ENCODE measurements around the gene ALOX12B. TPM values are rescaled to one million over a fixed set of nuclear protein-coding genes. Genes with fewer than 3 reads are reported as not detected.
"Not testable (repeated sequence)": the region's sequence is repeated elsewhere in the genome, so short reads cannot be mapped to it uniquely, and the experiment has no call there.

ALOX12B gene
- total and polyA plus RNA-seq, 2 of the 8 experiments (the other 6 are each of a cell fraction or from before 2014, with no cell fraction given) = 0.86 TPM; not detected in 1

- TF ChIP-seq USF2 (IDR thresholded peaks at IDR 0.05; ENCODE audit: low read length) (no peak), KDM4A (IDR thresholded peaks at IDR 0.05; ENCODE audit: low read depth, low read length, severe bottlenecking) (peak; percentile 95), SIX5 (IDR thresholded peaks at IDR 0.05; ENCODE audit: low read depth, low read length) (no peak), SP4 (IDR thresholded peaks at IDR 0.05; ENCODE audit: low read length) (0 out of 2 replicates have a peak, but pooled peaks have one; percentile 27), EZH2 (IDR thresholded peaks at IDR 0.05; ENCODE audit: low read depth, low read length, severe bottlenecking) (peak; percentile 50), RBBP5 (IDR thresholded peaks at IDR 0.05; ENCODE audit: borderline replicate concordance, low read depth, low read length) (peak; percentile 77)
Measured at GRCh38 chr17:8079291-8080207, 8.0 kb downstream of the ALOX12B start (continued).

- H3K56ac ChIP-seq (replicated peaks; ENCODE audit: insufficient read length, low read depth, low read length); H3K36me3 ChIP-seq (ENCODE audit: control insufficient read depth in 2 of 4, insufficient read depth in 4 of 4, low read length in 3 of 4); H3K23me2 ChIP-seq (ENCODE audit: low read depth, low read length); H2BK12ac ChIP-seq (ENCODE audit: low read depth, low read length); H2BK20ac ChIP-seq (ENCODE audit: low read length); DNase-seq (ENCODE audit: low read depth in 1 of 2, low spot score in 2 of 2); H3K4me3 ChIP-seq (ENCODE audit: extremely low read depth in 1 of 4, insufficient read depth in 2 of 4, low read depth in 3 of 4, low read length in 4 of 4); H4K20me1 ChIP-seq (replicated peaks in 1 of 2; ENCODE audit: control insufficient read depth in 1 of 2, insufficient read depth in 2 of 2, low read length in 2 of 2); H3K4ac ChIP-seq (replicated peaks; ENCODE audit: insufficient read length, low read depth, low read length); H3K9me3 ChIP-seq (ENCODE audit: insufficient read depth in 2 of 2, low read depth in 1 of 2, low read length in 1 of 2); H4K5ac ChIP-seq (ENCODE audit: insufficient read length, low read depth, low read length); H4K8ac ChIP-seq (ENCODE audit: extremely low read depth, insufficient read depth, low read length); H3K79me1 ChIP-seq (ENCODE audit: low read depth, low read length); H2BK5ac ChIP-seq (ENCODE audit: low read depth, low read length); H3K9ac ChIP-seq (replicated peaks in 1 of 4; ENCODE audit: extremely low read depth in 1 of 4, low read depth in 3 of 4, low read length in 3 of 4); H2AFZ ChIP-seq (ENCODE audit: low read length); H3K79me2 ChIP-seq (ENCODE audit: control insufficient read depth in 1 of 2, insufficient read depth in 2 of 2, low read length in 2 of 2); FAIRE-seq; H3K23ac ChIP-seq (ENCODE audit: insufficient read length); H4K91ac ChIP-seq (replicated peaks; ENCODE audit: insufficient read length, low read length); H2AK5ac ChIP-seq (ENCODE audit: low read depth, low read length); H3K4me2 ChIP-seq (ENCODE audit: insufficient read depth in 1 of 2, low read depth in 2 of 2, low read length in 2 of 2); H2BK120ac ChIP-seq (replicated peaks; ENCODE audit: low read depth, low read length); H3K14ac ChIP-seq (ENCODE audit: insufficient read length); H3K18ac ChIP-seq (ENCODE audit: extremely low read depth, low read length); H2BK15ac ChIP-seq (ENCODE audit: low read length); H3K27ac ChIP-seq (ENCODE audit: low read depth, low read length); POLR2A ChIA-PET (ENCODE audit: partially characterized antibody): not testable (repeated sequence)
- Histone ChIP-seq H3K4me1 (replicated peaks in 1 of 4; ENCODE audit: control insufficient read depth in 3 of 4, insufficient read depth in 4 of 4, low read length in 3 of 4) (peaks cover 0 to 13% (median 8%) of the 10 kb centered on the region in 4 experiments; a peak in 6 of 7 replicates), H3K27me3 (replicated peaks in 1 of 4; ENCODE audit: control insufficient read depth in 3 of 4, extremely low read depth in 1 of 4, insufficient read depth in 3 of 4, low read length in 3 of 4) (peaks cover 19 to 56% (median 44%) of the 10 kb centered on the region in 4 experiments)
- WGBS, 2 experiments (ENCODE audit: extremely low coverage in 1 of 2, insufficient coverage in 1 of 2, insufficient read length in 1 of 2, insufficient replicate concordance in 2 of 2, low coverage in 1 of 2, low lambda C conversion rate in 2 of 2, missing lambda C conversion rate in 1 of 2) = 69% methylated on average over 5 of the region's 5 CpGs; no CpG with 5 or more reads in 1 of the 2 experiments
- CTCF ChIA-PET (ENCODE audit: partially characterized antibody) = interaction anchor here (0.9 to 17.3 kb wide), 7 partner anchors 8 to 60 kb away, joined by 3 to 315 read pairs (median 115); partner anchors contain the start of genes ALOX12B and ALOXE3
Measured at GRCh38 chr17:8077939-8078338, 9.6 kb downstream of the ALOX12B start.
